Effector memory CD4-positive, alpha-beta T cell (primary cell): Measurements from ENCODE around the gene GRIK4.
"Not testable (repeated sequence)": the region's sequence is repeated elsewhere in the genome, so short reads cannot be mapped to it uniquely, and the experiment has no call there.

Experiments
- DNase-seq, 3 donors: peaks; one replicate each; pipeline ENCODE4 v3.0.0-alpha.2; 2020
- H3K27ac ChIP-seq: 2 replicates; pipeline ENCODE4 v1.7.0; 2013; ENCODE audit warnings: mild to moderate bottlenecking, low read length, moderate library complexity; ENCODE audit not compliant: insufficient read depth, poor library complexity, severe bottlenecking
- H3K27me3 ChIP-seq: replicated peaks from 2 replicates; pipeline ENCODE4 v1.7.0; 2013; ENCODE audit warnings: mild to moderate bottlenecking, low read length; ENCODE audit not compliant: insufficient read depth, control insufficient read depth, poor library complexity, severe bottlenecking
- H3K36me3 ChIP-seq: 2 replicates; pipeline ENCODE4 v1.7.0; 2013; ENCODE audit warnings: mild to moderate bottlenecking, low read length, moderate library complexity; ENCODE audit not compliant: control insufficient read depth, insufficient read depth
- H3K4me1 ChIP-seq: 2 replicates; pipeline ENCODE4 v1.7.0; 2013; ENCODE audit warnings: low read length, mild to moderate bottlenecking; ENCODE audit not compliant: control insufficient read depth, insufficient read depth, poor library complexity, severe bottlenecking
- H3K4me3 ChIP-seq: 2 replicates; pipeline ENCODE4 v1.7.0; 2013; ENCODE audit warnings: low read length, low read depth, mild to moderate bottlenecking; ENCODE audit not compliant: insufficient read depth, poor library complexity, severe bottlenecking
- H3K9me3 ChIP-seq: 2 replicates; pipeline ENCODE4 v1.7.0; 2013; ENCODE audit warnings: mild to moderate bottlenecking, low read length, moderate library complexity; ENCODE audit not compliant: control insufficient read depth

The GRIK4 gene

DNA sequence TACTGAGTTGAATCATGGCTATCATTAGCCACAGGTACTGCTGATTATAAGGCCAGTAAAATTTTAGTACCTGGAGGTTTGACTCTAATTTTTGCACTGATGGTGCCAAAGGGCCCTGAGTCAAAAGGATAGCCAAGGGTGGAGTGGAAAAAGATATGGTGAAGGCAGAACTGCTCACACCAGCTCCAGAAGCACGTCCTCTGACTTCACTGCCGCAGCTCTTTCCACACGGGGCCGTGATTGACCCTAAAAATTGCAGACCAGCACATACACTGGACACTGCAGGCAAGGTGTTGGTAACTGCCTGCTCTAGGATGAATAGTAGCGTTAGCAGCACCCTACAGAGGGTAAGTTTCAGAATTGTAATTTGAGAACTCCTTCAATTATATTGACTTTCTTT, 25.4 kb upstream of the GRIK4 start:
- no peak overlapping the region for H3K4me3 ChIP-seq
- no peaks in the 10 kb centered on the region for H3K36me3 ChIP-seq
- no peak for DNase-seq
- no peaks in the 10 kb centered on the region for H3K27me3 ChIP-seq
- H3K27ac ChIP-seq = no peak overlapping the region
- H3K9me3 ChIP-seq = no peaks in the 10 kb centered on the region
- no peaks in the 10 kb centered on the region for H3K4me1 ChIP-seq

DNA sequence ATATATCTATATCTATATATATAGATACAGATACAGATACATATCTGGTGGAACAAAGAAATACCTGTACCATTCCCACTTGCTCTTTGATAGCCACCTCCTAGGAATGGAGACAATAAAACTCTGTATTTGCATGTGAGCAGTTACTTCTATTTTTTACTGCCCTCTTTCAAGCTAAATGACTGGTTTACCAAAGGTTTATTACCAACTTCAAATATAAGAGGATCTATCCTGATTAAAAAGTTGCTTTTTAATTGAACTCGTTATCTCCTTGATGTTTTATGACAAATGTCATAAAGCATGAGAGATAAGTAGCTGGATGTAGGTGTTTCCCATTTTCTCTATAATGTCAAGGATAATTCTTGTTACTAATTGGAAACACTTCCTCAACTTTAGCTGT, 21.7 kb upstream of the GRIK4 start:
- H3K4me1 ChIP-seq = no peaks in the 10 kb centered on the region
- no peak overlapping the region for H3K4me3 ChIP-seq
- no peak overlapping the region for H3K27ac ChIP-seq
- H3K27me3 ChIP-seq = no peaks in the 10 kb centered on the region
- no peaks in the 10 kb centered on the region for H3K9me3 ChIP-seq
- DNase-seq = no peak
- H3K36me3 ChIP-seq = no peaks in the 10 kb centered on the region

DNA sequence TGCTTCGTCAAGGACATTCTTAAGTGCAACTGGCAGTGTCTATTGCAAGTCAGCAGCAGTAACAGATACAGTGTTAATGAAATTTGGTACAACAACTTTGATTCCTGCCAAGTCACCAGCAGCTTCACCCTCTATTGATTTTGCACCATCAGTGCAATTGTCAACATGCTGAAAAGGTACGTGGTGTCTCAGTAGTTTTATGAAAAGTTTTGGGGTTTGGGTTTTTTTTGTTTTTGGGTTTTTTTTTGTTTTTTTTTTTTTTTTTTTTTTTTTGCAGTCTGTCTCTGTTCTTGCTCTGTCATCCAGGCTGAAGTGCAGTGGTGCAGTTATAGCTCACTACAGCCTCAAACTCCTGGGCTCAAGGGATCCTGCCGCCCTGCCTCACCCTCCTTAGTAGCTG, 19.1 kb upstream of the GRIK4 start:
- Histone ChIP-seq H3K4me1 (no peaks in the 10 kb centered on the region), H3K4me3 (no peak overlapping the region), H3K27ac (no peak overlapping the region), H3K27me3 (no peaks in the 10 kb centered on the region), H3K9me3 (no peaks in the 10 kb centered on the region), H3K36me3 (no peaks in the 10 kb centered on the region)
- DNase-seq = no peak

GRCh38 chr11:120494595-120494994, 17.0 kb upstream of the GRIK4 start:
- no peak overlapping the region for H3K4me3 ChIP-seq
- H3K27ac ChIP-seq = no peak overlapping the region
- H3K4me1 ChIP-seq = no peaks in the 10 kb centered on the region
- H3K9me3 ChIP-seq = no peaks in the 10 kb centered on the region
- DNase-seq = no peak
- no peaks in the 10 kb centered on the region for H3K36me3 ChIP-seq
- no peaks in the 10 kb centered on the region for H3K27me3 ChIP-seq

DNA sequence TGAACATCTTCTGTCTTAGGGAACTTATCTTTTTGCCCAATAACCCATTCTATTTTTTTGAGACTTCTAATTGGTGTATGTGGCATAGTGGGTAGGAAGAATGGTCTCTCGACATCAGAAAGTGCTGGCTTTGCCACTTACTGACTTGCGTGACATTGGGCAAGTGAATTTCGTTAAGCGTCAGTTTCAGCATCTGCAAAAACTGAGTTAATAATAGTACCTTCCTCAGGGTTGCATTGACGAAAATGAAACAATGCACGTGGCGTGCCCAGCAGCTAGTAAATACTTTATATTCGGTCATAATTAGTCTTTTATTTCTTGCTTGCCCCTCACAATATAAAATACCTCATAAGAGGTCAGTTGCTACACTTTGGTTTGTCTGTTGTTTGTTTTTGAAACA, 12.5 kb upstream of the GRIK4 start:
- no peak for DNase-seq
- H3K27me3 ChIP-seq = peaks cover 6% of the 10 kb centered on the region
- H3K4me1 ChIP-seq = no peaks in the 10 kb centered on the region
- no peaks in the 10 kb centered on the region for H3K36me3 ChIP-seq
- H3K9me3 ChIP-seq = no peaks in the 10 kb centered on the region
- H3K27ac ChIP-seq = no peak overlapping the region
- H3K4me3 ChIP-seq = no peak overlapping the region

GRCh38 chr11:120499859-120500258, 11.7 kb upstream of the GRIK4 start:
- H3K27me3 ChIP-seq = peaks cover 6% of the 10 kb centered on the region

DNA sequence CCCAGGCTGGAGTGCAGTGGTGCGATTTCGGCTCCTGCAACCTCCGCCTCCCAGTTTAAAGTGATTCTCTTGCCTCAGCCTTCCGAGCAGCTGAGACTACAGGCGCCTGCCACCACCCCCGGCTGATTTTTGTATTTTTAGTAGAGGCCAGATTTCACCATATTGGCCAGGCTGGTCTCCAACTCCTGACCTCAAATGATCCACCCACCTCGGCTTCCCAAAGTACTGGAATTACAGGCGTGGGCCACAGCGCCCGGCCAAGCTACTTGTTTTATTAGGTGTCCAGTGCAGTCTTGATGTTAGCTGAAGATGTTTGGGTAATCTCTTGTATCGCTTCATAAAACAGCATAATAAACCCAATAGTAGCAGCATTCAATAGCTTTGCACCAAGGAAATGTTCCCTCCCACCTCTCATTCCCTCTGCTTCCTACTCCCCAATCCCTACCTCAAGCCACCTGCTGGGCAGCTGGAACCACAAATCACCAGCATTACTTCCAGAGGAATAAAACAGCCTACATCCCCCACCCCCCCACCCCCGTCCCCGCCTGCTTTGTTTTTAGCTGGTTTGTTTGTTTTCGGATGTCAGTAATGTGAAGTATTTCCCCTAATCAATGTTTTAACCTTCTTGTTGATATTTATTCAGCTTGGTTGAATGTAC, 11.0 kb upstream of the GRIK4 start:
- no peak for DNase-seq
- Histone ChIP-seq H3K4me1 (no peaks in the 10 kb centered on the region), H3K4me3 (no peak overlapping the region), H3K9me3 (no peaks in the 10 kb centered on the region), H3K27ac (no peak overlapping the region), H3K27me3 (peaks cover 6% of the 10 kb centered on the region), H3K36me3 (no peaks in the 10 kb centered on the region)

More at GRCh38 chr11:120499859-120500258, 11.7 kb upstream of the GRIK4 start:
- no peak overlapping the region for H3K27ac ChIP-seq
- H3K9me3 ChIP-seq = no peaks in the 10 kb centered on the region
- DNase-seq = no peak
- no peak overlapping the region for H3K4me3 ChIP-seq
- H3K4me1 ChIP-seq = no peaks in the 10 kb centered on the region
- H3K36me3 ChIP-seq = no peaks in the 10 kb centered on the region

GRCh38 chr11:120501440-120501839, 10.1 kb upstream of the GRIK4 start:
- Histone ChIP-seq H3K27ac (no peak overlapping the region), H3K9me3 (no peaks in the 10 kb centered on the region), H3K4me1 (no peaks in the 10 kb centered on the region), H3K36me3 (no peaks in the 10 kb centered on the region), H3K4me3 (no peak overlapping the region), H3K27me3 (peaks cover 13% of the 10 kb centered on the region)
- no peak for DNase-seq

DNA sequence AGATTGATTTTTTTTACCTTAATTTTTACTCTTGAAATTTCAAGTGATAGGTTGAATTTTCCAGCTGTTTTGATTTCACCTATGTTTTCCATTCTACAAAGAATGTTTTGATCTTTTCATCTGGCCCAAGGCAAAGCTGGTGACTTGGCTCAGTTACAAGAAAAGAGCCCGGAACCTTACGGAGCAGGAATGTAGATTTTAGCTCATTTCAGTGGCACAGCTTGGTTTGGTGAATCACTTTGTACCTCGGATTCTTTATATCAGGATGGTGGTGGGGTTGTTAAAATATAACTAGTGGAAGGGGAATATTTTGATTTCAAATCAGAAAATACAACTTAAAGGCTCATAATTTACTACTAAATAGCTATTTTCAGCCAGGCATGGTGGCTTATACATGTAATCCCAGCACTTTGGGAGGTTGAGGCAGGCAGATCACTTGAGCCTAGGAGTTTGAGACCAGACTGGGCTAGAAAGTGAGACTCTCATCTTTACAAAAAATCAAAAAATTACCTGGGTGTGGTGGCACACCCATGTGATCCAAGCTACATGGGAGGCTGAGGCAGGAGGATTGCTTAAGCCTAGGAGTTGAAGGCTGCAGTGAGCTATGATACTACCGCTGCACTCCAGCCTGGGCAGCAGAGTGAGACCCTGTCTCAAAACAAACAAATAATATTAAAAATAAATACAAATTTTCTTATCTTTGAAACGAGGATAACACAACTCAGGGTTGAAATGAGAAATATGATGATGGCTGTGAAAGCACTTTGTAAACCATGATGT, 9.4 kb upstream of the GRIK4 start:
- Histone ChIP-seq H3K9me3 (no peaks in the 10 kb centered on the region), H3K27ac (no peak overlapping the region), H3K4me3 (no peak overlapping the region), H3K27me3 (peaks cover 14% of the 10 kb centered on the region), H3K36me3 (no peaks in the 10 kb centered on the region), H3K4me1 (no peaks in the 10 kb centered on the region)
- DNase-seq = no peak

DNA sequence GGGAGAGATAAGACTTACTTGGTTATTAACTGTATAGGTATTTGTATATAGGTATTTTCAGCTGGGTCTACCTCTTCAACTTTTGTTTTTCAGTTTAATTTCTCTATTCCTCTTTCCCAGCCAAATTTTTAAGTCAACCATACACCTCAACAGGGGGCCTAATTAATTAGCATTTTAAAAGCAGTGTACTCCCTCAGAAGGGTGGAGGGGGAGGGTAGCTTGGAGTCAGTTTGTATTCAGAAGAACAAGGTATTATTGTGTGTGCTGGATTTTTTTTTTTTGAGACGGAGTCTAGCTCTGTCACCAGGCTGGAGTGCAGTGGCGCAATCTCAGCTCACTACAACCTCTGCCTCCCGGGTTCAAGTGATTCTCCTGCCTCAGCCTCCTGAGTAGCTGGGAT, 8.0 kb upstream of the GRIK4 start:
- not testable (repeated sequence) for H3K36me3 ChIP-seq, H3K4me1 ChIP-seq, H3K4me3 ChIP-seq, H3K9me3 ChIP-seq, H3K27ac ChIP-seq, DNase-seq
- H3K27me3 ChIP-seq = peaks cover 14% of the 10 kb centered on the region
